Fibroblast of mammary gland (primary cell): ENCODE results near the gene TWSG1.

Experiments
- DNase-seq: peaks from one replicate; pipeline ENCODE4 v3.0.0-alpha.2; 2010; ENCODE audit warnings: low read depth
- H3K4me3 ChIP-seq: 2 replicates; pipeline ENCODE4 v1.5.1; 2011; ENCODE audit warnings: low read depth, mild to moderate bottlenecking, low read length, moderate library complexity; ENCODE audit not compliant: control insufficient read depth
- CTCF ChIP-seq: conservative IDR thresholded peaks from 2 replicates; pipeline ENCODE4 v1.5.1; 2011; ENCODE audit warnings: low read depth, low read length, inconsistent platforms; ENCODE audit not compliant: control insufficient read depth, insufficient read depth

Gene TWSG1

GRCh38 chr18:9322744-9323143 lies 11.8 kb upstream of the TWSG1 start:
- TF ChIP-seq CTCF: no peak
- DNase-seq: no peak
- no peak overlapping the region for H3K4me3 ChIP-seq

GRCh38 chr18:9323750-9324445 lies 10.7 kb upstream of the TWSG1 start:
- TF ChIP-seq CTCF: no peak
- H3K4me3 ChIP-seq: no peak overlapping the region
- peak; percentile 46 for DNase-seq

GRCh38 chr18:9325716-9326115 lies 8.9 kb upstream of the TWSG1 start:
- DNase-seq: no peak
- TF ChIP-seq CTCF: no peak
- H3K4me3 ChIP-seq: no peak overlapping the region

GRCh38 chr18:9328776-9329175 lies 5.8 kb upstream of the TWSG1 start:
- peak; percentile 51 for DNase-seq
- no peak overlapping the region for H3K4me3 ChIP-seq
- no peak for TF ChIP-seq CTCF

- no peak for DNase-seq
- TF ChIP-seq CTCF: no peak
- H3K4me3 ChIP-seq: no peak overlapping the region
Measured at GRCh38 chr18:9329471-9329870, 5.1 kb upstream of the TWSG1 start.

GRCh38 chr18:9330419-9330818 lies 4.2 kb upstream of the TWSG1 start:
- no peak for DNase-seq
- TF ChIP-seq CTCF: no peak
- H3K4me3 ChIP-seq: no peak overlapping the region
